HG02870 (cell line): ENCODE results near the gene THRAP3.
"Not testable (repeated sequence)": the region's sequence is repeated elsewhere in the genome, so short reads cannot be mapped to it uniquely, and the experiment has no call there.

ENCODE experiments used
- ATAC-seq: cut with Tn5 transposase; IDR thresholded peaks from one replicate; pipeline ENCODE4 v1.9.1; 2021; ENCODE audit warnings: mild to moderate bottlenecking, moderate library complexity; ENCODE audit not compliant: unreplicated experiment

THRAP3 gene

GRCh38 chr1:36248250-36248894 is 24.1 kb downstream of the THRAP3 start:
- no peak for ATAC-seq

- no peak for ATAC-seq
Measured at GRCh38 chr1:36251794-36252481, 27.7 kb downstream of the THRAP3 start.

- ATAC-seq: not testable (repeated sequence)
Measured at GRCh38 chr1:36252482-36252824, 28.2 kb downstream of the THRAP3 start.

DNA sequence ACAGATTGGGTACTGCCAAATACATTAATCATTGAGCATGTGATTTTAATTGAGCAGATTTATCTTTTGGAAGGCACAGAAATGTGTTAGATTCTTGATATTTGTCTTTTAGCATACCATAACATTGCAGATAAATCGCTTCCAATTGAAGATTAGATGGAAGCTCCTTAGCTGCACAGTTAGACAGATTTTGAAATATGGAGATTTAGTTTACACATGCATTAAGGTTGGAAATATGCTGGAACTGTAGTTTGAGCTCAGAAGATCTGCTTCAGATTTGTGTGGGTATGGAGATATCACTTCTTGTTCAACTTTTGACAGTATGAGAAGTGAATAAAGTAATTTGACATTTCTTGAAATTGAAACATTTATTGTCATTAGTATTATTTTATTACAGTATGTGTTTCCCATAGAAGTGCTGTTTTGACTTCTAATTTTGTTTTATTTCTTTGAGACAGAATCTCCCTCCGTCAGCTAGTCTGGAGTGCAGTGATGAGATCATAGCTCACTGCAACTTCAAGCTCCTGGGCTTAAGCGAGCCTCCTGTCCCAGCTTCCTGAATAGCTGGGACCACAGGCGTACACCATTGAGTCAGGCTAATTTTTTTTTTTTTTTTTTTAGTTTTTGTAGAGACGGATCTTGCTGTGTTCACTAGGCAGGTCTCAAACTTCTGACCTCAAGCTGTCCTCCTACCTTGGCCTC is 29.1 kb downstream of the THRAP3 start:
- no peak for ATAC-seq

- ATAC-seq: no peak
Measured at GRCh38 chr1:36256558-36257374, 32.5 kb downstream of the THRAP3 start.

GRCh38 chr1:36257375-36257767 is 33.1 kb downstream of the THRAP3 start:
- no peak for ATAC-seq

DNA sequence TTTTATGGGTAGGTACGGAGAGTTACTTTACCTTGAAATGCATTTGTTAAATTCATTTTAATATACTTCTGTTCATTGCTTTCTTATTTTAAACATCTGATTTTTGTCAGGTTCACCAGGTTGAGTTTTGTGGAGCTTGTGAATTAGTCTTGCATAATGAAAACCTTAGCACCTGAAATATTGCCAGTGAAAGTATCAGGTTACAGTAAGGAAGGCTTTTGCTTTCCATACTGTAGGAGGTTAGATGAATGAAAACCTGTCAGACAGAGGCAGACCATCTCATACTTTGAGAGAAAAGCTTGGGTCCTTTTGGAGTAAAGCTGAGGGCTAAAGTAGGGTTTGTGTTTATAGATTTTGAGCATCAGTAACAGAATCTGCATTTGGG is 34.7 kb downstream of the THRAP3 start:
- no peak for ATAC-seq

DNA sequence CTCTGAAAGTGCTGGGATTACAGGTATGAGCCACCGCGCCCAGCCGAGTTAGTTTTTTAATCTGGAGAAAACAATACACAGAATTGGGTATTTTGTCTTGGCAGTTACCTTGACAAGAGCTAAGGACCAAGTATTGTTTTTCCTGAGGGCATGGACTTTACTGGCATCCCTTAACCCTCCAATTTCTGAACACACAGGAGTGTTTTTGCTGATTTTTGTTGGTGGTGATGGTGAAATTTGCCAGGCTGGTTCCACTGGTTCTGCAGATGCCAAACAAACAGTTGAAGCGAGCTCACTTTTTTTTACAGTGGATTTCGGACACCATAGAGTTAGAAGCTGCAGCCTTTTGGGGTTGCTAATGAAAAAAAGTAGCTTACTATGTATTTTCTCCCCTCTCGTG is 44.7 kb downstream of the THRAP3 start:
- ATAC-seq: no peak

DNA sequence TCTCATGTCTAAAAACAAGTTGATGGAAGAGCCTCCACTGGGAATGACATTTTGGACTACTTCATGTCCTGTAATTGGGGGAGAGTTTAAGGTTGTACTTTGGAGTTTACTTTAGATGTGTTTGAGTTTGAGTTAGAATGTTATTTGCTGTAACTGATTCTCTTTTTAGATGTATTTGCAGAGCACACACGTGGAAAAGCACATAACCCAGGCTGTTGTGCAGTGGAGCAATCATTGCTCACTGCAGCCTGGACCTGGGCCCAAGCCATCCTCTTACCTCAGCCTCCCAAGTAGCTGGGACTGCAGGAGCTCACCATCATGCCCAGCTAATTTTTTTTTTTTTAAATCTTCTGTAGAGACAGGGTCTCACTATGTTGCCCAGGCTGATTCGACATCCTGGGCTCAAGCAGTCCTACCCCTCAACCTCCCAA is 45.2 kb downstream of the THRAP3 start:
- ATAC-seq: no peak

GRCh38 chr1:36273024-36273423 is 48.8 kb downstream of the THRAP3 start:
- ATAC-seq: no peak

DNA sequence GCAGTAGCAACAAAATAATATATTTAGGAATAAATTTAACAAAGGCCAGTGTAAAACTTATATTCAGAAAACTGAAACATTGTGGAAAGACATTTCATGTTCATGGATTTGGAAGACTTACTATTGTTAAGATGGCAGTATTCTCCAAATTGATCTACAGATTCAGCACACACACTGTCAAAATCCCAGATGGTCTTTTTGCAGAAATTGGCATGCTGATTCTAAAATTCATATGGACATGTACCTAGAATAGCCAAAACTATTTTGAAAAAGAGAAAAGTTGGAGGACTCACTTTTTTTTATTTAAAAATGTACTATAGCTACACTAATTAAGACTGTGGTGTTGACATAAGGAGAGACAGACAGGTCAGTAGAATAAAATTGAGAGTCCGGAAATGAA is 50.0 kb downstream of the THRAP3 start:
- ATAC-seq: no peak

GRCh38 chr1:36276688-36277087 is 52.4 kb downstream of the THRAP3 start:
- ATAC-seq: no peak

- ATAC-seq: no peak
Measured at GRCh38 chr1:36279110-36279788, 55.0 kb downstream of the THRAP3 start.

- ATAC-seq: no peak
Measured at GRCh38 chr1:36279789-36280296, 55.6 kb downstream of the THRAP3 start.

DNA sequence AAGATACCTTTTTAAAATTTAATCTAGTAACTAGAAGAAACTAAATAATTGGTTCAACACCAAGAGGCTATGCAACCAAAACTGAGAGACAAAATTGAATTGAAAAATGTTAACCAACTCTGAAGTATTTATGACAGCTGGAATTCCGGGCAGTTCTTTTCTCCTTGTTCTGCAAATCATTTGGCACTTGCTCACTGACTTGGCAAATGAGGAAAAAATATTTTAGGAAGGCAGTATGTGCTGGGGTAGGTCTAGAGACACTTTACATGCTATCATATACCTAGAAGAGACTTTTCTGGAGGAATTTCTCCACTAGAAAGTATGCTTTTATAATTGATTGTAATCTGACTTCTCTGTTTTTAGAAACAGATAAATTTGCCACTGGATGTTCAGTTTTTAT is 59.8 kb downstream of the THRAP3 start:
- no peak for ATAC-seq

DNA sequence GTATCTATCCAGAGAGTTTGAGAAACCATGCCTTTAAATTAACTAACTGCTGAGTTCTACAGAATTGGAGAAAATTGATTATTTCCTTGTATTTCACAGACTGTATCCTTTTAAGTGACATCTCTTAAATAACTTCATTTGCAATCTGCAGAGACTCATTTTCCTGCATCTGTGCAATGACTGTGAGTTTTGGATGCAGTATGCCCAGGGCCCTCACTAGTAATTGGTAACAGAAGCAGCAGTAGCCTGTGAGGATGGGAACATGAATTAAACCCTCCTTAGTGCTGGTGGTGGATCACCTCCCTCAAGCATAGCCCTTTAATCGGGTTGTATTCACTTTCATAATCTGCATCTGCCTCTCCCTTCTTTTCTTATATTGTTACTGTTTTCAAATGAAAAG is 60.3 kb downstream of the THRAP3 start:
- no peak for ATAC-seq

DNA sequence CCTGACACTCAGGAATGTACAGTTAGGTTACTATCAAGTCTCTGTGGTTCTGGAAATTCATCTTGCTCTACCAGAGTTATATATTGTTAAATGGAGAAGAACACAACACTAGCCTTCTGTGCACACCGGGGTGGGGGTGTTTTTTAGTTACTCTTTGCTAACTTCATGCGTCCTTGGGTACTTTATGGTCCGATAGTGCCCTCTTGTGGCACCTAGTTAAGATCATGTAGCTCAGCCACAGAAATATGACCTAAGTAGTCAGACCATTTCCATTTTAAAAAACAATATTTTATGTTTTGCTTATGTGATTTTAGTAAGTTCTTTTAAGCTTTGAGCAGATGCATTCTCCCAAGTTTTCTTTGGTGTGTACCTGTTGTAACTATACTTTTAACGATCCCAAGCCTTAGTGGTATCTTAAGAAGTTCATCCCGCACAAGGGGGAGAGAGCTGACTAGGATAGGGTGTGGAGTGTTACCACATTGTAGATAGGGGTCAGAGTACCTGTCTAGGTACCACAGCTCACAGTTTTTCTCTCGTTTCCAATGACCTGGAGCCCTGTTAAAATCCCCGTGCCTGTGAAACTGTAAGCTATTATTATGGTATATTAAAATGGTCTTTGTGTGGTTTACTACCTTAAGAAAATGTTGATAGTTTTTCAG is 61.3 kb downstream of the THRAP3 start:
- no peak for ATAC-seq

- ATAC-seq: no peak
Measured at GRCh38 chr1:36286802-36287201, 62.6 kb downstream of the THRAP3 start.

- ATAC-seq: no peak
Measured at GRCh38 chr1:36287595-36287994, 63.4 kb downstream of the THRAP3 start.

DNA sequence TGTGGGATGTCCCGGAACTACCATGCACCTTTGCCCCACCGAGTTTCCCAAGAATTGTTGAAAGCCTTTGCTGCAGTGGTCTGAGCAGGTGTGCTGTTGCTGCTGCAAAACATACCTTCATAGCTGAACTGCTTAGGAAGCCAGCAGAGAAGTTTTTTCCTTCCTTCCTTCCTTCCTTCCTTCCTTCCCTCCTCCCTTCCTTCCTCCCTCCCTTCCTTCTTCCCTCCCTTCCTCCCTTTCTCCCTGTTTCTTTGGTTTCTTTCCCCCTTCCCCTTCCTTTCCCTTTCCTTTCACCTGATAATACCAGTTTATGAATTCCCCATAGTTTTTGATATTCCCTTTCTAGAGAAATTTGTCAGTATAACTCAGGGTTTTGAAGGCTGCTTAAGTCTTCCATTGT is 71.1 kb downstream of the THRAP3 start:
- no peak for ATAC-seq
